NCI-H146 treated with DMSO at 0.1 percent for 48 hours (cell line): Measurements from ENCODE around the gene ASIC4.

ENCODE experiments used
- DNase-seq: peaks from one replicate; lab custom pipeline; 2025; ENCODE audit not compliant: unreplicated experiment; lab: John Stamatoyannopoulos, UW

The ASIC4 gene

GRCh38 chr2:219478916-219479315 lies 35.4 kb upstream of the ASIC4 start:
- DNase-seq = no peak

- DNase-seq = no peak
Observed at GRCh38 chr2:219480004-219480403, 34.3 kb upstream of the ASIC4 start.

DNA sequence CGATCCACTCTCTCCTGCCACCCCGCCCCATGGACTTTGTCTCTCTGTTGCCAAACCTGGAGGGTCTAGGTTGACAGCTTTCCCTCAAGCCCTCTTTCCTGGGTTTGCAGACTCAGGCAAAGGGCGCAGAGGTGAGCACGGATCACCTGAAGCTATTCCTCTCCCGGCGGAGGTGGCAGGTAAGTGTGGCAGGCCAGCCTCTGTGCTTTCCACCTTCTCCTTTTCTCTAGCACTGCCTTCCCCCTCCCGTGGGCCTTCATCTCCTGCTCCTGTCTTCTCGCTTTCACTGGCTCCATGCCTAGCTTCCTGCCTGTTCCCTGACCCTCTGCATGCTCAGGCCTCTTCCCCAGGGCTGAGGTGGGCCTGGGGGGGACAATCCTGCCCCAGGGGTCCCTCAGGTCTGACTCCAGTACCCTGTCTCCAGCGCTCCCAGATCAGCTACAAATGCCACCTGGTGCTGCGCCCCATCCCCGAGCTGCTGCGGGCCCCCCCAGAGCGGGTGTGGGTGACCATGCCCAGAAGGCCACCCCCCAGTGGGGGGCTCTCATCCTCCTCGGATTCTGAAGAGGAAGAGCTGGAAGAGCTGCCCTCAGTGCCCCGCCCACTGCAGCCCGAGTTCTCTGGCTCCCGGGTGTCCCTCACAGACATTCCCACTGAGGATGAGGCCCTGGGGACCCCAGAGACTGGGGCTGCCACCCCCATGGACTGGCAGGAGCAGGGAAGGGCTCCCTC lies 31.4 kb upstream of the ASIC4 start:
- no peak for DNase-seq

DNA sequence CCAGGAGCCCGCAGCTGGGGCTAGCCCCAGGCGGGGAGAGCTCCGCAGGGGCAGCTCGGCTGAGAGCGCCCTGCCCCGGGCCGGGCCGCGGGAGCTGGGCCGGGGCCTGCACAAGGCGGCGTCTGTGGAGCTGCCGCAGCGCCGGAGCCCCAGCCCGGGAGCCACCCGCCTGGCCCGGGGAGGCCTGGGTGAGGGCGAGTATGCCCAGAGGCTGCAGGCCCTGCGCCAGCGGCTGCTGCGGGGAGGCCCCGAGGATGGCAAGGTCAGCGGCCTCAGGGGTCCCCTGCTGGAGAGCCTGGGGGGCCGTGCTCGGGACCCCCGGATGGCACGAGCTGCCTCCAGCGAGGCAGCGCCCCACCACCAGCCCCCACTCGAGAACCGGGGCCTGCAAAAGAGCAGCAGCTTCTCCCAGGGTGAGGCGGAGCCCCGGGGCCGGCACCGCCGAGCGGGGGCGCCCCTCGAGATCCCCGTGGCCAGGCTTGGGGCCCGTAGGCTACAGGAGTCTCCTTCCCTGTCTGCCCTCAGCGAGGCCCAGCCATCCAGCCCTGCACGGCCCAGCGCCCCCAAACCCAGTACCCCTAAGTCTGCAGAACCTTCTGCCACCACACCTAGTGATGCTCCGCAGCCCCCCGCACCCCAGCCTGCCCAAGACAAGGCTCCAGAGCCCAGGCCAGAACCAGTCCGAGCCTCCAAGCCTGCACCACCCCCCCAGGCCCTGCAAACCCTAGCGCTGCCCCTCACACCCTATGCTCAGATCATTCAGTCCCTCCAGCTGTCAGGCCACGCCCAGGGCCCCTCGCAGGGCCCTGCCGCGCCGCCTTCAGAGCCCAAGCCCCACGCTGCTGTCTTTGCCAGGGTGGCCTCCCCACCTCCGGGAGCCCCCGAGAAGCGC lies 30.6 kb upstream of the ASIC4 start:
- DNase-seq = no peak

DNA sequence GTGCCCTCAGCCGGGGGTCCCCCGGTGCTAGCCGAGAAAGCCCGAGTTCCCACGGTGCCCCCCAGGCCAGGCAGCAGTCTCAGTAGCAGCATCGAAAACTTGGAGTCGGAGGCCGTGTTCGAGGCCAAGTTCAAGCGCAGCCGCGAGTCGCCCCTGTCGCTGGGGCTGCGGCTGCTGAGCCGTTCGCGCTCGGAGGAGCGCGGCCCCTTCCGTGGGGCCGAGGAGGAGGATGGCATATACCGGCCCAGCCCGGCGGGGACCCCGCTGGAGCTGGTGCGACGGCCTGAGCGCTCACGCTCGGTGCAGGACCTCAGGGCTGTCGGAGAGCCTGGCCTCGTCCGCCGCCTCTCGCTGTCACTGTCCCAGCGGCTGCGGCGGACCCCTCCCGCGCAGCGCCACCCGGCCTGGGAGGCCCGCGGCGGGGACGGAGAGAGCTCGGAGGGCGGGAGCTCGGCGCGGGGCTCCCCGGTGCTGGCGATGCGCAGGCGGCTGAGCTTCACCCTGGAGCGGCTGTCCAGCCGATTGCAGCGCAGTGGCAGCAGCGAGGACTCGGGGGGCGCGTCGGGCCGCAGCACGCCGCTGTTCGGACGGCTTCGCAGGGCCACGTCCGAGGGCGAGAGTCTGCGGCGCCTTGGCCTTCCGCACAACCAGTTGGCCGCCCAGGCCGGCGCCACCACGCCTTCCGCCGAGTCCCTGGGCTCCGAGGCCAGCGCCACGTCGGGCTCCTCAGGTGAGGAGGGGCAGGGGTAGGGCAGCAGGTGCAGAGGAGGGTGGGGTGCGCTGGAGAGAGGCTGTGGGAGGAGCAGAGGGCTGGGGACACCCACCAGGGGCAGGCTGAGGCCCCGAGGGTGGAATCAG lies 29.7 kb upstream of the ASIC4 start:
- DNase-seq = peak; percentile 16

DNA sequence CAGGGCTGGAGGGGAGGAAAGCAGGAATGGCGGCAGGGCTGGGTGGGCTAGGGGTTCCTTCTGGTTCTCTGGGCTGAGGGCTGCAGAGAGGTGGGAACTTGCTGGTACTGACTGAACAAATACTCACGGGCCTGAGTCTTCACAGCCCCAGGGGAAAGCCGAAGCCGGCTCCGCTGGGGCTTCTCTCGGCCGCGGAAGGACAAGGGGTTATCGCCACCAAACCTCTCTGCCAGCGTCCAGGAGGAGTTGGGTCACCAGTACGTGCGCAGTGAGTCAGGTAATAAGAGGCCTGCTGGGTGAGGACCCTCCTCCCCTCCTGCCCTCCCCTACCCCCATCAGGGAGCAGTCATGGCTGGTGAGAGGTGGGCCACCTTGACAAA lies 29.1 kb upstream of the ASIC4 start:
- no peak for DNase-seq

- no peak for DNase-seq
Observed at GRCh38 chr2:219486380-219486959, 27.8 kb upstream of the ASIC4 start.

GRCh38 chr2:219488149-219488843 lies 26.0 kb upstream of the ASIC4 start:
- DNase-seq = no peak

GRCh38 chr2:219488844-219489194 lies 25.5 kb upstream of the ASIC4 start:
- DNase-seq = no peak

GRCh38 chr2:219489315-219489714 lies 25.0 kb upstream of the ASIC4 start:
- DNase-seq = no peak

- DNase-seq = no peak
Observed at GRCh38 chr2:219490186-219490585, 24.1 kb upstream of the ASIC4 start.

DNA sequence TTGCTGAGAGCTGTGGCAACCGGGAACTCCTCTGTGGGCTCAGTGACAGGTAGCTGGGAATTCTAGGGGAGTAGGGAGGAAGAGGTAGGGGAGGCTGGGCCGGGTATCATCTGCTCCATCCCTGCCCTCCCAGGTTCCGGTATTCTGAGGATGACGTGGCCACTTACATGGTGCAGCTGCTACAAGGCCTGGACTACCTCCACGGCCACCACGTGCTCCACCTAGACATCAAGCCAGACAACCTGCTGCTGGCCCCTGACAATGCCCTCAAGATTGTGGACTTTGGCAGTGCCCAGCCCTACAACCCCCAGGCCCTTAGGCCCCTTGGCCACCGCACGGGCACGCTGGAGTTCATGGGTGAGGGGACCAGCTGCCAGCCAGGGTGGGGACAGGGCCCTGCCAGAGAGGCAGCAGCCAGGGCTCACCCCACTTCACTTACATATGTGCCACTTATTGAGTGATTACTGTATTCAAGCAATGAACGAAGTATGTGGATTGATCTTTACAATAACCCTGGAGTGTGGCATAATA lies 23.6 kb upstream of the ASIC4 start:
- no peak for DNase-seq

DNA sequence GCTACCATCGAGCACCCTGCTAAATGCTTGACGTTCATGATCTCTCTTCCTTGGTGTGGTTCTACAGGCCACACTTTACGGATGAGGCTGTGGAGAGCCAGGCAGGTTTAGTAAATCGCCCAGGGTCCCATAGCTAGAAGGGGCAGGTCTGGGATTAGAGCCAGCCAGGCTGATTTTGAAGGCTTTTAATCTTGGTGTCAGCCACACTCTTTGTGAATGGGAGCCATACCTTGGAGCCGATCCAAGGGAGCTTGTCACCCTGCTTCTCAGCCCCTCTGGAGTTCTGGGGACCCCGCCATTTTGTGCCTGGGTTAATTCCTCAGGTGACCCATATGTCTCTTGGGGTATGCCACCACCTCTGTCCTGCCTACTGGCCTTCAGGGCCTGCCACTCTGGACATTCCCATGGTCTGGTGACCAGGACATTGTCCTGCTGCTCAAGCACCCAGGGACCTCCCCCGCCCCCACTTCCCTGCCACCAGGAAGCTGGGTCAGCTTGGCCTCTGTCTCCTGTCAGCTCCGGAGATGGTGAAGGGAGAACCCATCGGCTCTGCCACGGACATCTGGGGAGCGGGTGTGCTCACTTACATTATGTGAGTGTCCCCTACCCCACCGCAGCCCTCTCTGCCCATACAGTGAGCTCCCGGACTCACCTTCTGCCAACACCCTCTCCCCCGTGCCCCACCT lies 22.9 kb upstream of the ASIC4 start:
- DNase-seq = no peak

DNA sequence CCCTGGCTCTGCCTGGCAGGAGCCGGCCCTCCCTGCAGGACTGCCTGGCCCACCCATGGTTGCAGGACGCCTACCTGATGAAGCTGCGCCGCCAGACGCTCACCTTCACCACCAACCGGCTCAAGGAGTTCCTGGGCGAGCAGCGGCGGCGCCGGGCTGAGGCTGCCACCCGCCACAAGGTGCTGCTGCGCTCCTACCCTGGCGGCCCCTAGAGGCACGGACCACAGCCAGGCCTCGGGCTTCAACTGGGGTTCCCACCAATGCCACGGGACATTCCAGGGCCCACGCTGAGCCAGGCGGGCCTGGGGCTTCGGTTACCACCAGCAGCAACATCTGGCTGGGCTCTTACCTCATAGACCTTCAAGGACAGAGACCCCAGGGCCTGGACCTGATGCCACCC lies 21.7 kb upstream of the ASIC4 start:
- DNase-seq = no peak

GRCh38 chr2:219493086-219493485 lies 21.2 kb upstream of the ASIC4 start:
- no peak for DNase-seq

GRCh38 chr2:219494952-219495530 lies 19.2 kb upstream of the ASIC4 start:
- no peak for DNase-seq

DNA sequence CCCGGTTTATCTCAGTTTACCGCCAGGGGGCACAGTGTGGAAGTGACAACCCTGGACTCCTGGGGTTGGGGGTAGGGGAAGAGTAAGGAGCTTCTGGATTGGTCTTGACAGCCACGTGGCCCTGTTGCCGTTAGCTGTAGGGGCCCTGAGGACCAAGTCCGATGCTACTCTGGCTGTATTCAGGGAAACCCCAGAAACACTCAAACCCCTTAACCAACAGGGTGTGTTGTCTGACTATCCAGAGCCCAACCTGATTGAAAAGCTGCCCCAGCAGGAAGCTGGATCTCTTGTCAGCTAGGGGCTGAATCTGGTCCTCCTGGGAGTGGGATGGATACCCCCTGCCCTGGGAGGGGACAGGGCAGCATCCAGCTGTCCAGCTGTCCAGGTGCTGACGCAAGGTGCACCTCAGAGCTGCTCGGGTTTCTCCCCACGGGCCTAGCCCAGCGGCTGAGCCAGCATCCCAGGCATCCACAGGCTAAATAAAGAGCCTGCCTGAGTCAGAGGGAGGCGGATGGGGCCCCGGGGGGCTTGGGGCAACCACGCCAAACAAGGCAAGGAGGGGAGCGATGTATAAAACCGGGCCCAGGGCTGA lies 18.7 kb upstream of the ASIC4 start:
- DNase-seq = peak; percentile 16

- no peak for DNase-seq
Observed at GRCh38 chr2:219496247-219496824, 17.9 kb upstream of the ASIC4 start.
